ENCODE results near the gene MAPKBP1. TPM values are rescaled to one million over a fixed set of nuclear protein-coding genes. Genes with fewer than 3 reads are reported as not detected.
A peak's percentile ranks its signal among the peaks of the same experiment; 100 is the strongest.

MAPKBP1 gene
- total RNA-seq, 1 experiment from 2014 or later: 13.7 TPM

DNA sequence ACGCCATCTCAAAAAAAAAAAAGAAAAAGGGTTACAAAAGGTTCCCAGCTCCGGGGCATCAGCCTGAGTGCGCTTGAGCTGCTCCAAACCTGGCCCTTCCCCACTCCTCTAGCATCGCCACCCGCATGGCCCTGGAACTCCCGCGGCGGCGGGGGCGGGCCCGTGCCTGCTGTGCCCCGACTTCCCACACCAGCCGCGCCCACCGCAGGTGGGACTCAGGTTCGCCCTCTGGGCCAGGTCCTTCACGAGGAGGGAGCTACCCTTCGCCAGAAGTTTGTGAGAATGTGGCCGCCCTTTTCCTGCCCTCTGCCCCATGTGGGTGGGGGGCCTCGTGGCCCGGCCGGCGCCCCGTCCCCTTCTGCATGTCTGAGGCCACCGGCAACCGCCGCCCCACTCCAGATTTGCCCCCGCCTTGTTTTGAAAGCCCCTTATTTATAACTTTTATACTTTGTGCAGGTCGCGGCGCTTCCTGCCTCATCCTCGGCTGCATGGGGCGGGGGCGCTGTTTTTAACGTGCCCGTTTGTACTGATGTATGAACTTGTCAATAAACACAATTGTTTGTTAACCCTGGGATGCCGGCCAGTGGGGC is 53.1 kb downstream of the MAPKBP1 start:
- Mint-ChIP-seq H3K36me3 (ENCODE audit: insufficient read depth in 1 of 3, low read depth in 3 of 3) (peaks cover 4 to 10% (median 5%) of the 10 kb centered on the region in 3 experiments; a peak in 6 of 7 replicates), H3K4me3 (peak overlapping the region; percentile 90 to 92), H3K27me3 (ENCODE audit: low read depth) (no peaks in the 10 kb centered on the region), H3K4me1 (peaks cover 11 to 19% of the 10 kb centered on the region in 2 experiments), H3K27ac (no peak overlapping the region; a peak in 1 of 7 replicates), H3K9me3 (no peaks in the 10 kb centered on the region)
- no peak overlapping the region for H3K9ac ChIP-seq (ENCODE audit: extremely low read depth, insufficient read length, low read length)
- H2BK15ac ChIP-seq (ENCODE audit: low read depth, low read length): no peak overlapping the region
- H4K5ac ChIP-seq (ENCODE audit: insufficient read length, low read depth, low read length): no peak overlapping the region
- no peak overlapping the region for H2BK5ac ChIP-seq (ENCODE audit: insufficient read length, low read length)
- no peak overlapping the region for H3T11ph ChIP-seq (ENCODE audit: low read length)
- peak; percentile 68 for DNase-seq
- no peak overlapping the region for H2AFZ ChIP-seq (ENCODE audit: low read length)
- H3K4ac ChIP-seq (ENCODE audit: low read depth, low read length): no peak overlapping the region
- no peak overlapping the region for H4K8ac ChIP-seq (replicated peaks; ENCODE audit: insufficient read length, low read depth, low read length)
- no peak overlapping the region for H2BK120ac ChIP-seq (ENCODE audit: low read depth, low read length, poor library complexity, severe bottlenecking)
- H3K9me3 ChIP-seq (ENCODE audit: control insufficient read depth, low read depth, low read length): no peaks in the 10 kb centered on the region
- H3K79me2 ChIP-seq (ENCODE audit: insufficient read depth, low read length): no peaks in the 10 kb centered on the region
- no peak overlapping the region for H4K91ac ChIP-seq (ENCODE audit: insufficient read length, low read depth, low read length)
- no peak overlapping the region for H2BK12ac ChIP-seq (ENCODE audit: insufficient read length, low read depth, low read length)
- H4K20me1 ChIP-seq (ENCODE audit: control insufficient read depth, insufficient read depth, insufficient read length): no peaks in the 10 kb centered on the region
- peak overlapping the region; percentile 83 for H3K4me2 ChIP-seq (ENCODE audit: insufficient read depth, insufficient read length, low read length)
- no peak overlapping the region for H3K56ac ChIP-seq (ENCODE audit: insufficient read length, low read depth, low read length)
- no CpG with 5 or more reads among the region's 37 CpGs for WGBS (ENCODE audit: extremely low coverage, insufficient read length, low lambda C conversion rate)
- H3K18ac ChIP-seq (ENCODE audit: insufficient read length, low read depth, low read length): no peak overlapping the region
- H3K79me1 ChIP-seq (ENCODE audit: insufficient read depth, low read depth, low read length, poor library complexity, severe bottlenecking): no peaks in the 10 kb centered on the region
- no peak overlapping the region for H2AK5ac ChIP-seq (ENCODE audit: insufficient read length, low read length)
- no peaks in the 10 kb centered on the region for H3K4me1 ChIP-seq (ENCODE audit: insufficient read depth, low read length)
- H3K23ac ChIP-seq (ENCODE audit: insufficient read length, low read depth, low read length): no peak overlapping the region
- TF ChIP-seq CTCF (conservative IDR thresholded peaks at IDR 0.05): no peak
- no peak overlapping the region for H3K27ac ChIP-seq (ENCODE audit: insufficient read length, low read depth, low read length)
- no peak overlapping the region for H3K14ac ChIP-seq (ENCODE audit: insufficient read depth, low read length)
- no peak overlapping the region for H2BK20ac ChIP-seq (ENCODE audit: low read depth, low read length, poor library complexity, severe bottlenecking)
- H3K27me3 ChIP-seq (ENCODE audit: insufficient read depth, low read length): no peaks in the 10 kb centered on the region
- peaks cover 10% of the 10 kb centered on the region for H3K23me2 ChIP-seq (ENCODE audit: insufficient read length, low read depth, low read length, poor library complexity, severe bottlenecking)
